K562 (cell line): Measurements from ENCODE around the gene CGGBP1. TPM values are rescaled to one million over a fixed set of nuclear protein-coding genes. Genes with fewer than 3 reads are reported as not detected.

ENCODE experiments used
- CEBPG ChIP-seq, 3 experiments: fragments of 200-800 bp in 1 of 3; sonication (Bioruptor generic) in 1 of 3; sonication (generic) in 1 of 3; formaldehyde crosslinking in 1 of 3; IDR thresholded peaks in 2 of 3; conservative IDR thresholded peaks in 1 of 3; 2 replicates each; pipeline versions ENCODE4 v1.6.1 to v1.8.0; 2016 to 2022; ENCODE audit warnings: missing compliant biosample characterization in 2 of 3, missing genetic modification characterization in 2 of 3, mild to moderate bottlenecking in 1 of 3, missing genetic modification reagents in 1 of 3
- HCFC1 ChIP-seq: IDR thresholded peaks from 2 replicates; pipeline ENCODE4 v1.6.1; 2012; ENCODE audit warnings: low read depth, low read length, improper control_type of control experiment
- HMG20A ChIP-seq: fragments of 450-650 bp; formaldehyde crosslinking; conservative IDR thresholded peaks from 2 replicates; pipeline ENCODE4 v1.4.0; 2020; ENCODE audit warnings: mild to moderate bottlenecking, mixed read lengths
- HNRNPUL1 ChIP-seq: fragments of 200-400 bp; formaldehyde crosslinking; IDR thresholded peaks from 2 replicates; pipeline ENCODE4 v1.6.1; 2017; ENCODE audit warnings: low read length
- RAD21 ChIP-seq, 2 experiments: fragments of 250-450 bp in 1 of 2; fragments of 450-650 bp in 1 of 2; sonication (Bioruptor Pico) in 1 of 2; formaldehyde crosslinking in 1 of 2; IDR thresholded peaks in 1 of 2; conservative IDR thresholded peaks in 1 of 2; 2 replicates each; pipeline versions ENCODE4 v1.4.0 to v1.8.0; 2020 to 2022; ENCODE audit warnings: mild to moderate bottlenecking in 2 of 2, moderate library complexity in 1 of 2
- SMAD4 ChIP-seq: fragments of 250-450 bp; sonication (Bioruptor Pico); conservative IDR thresholded peaks from 2 replicates; pipeline ENCODE4 v1.8.0; 2021; ENCODE audit warnings: inconsistent platforms, mild to moderate bottlenecking, moderate library complexity
- SMC3 ChIP-seq: conservative IDR thresholded peaks from 2 replicates; pipeline ENCODE4 v1.6.1; 2011; ENCODE audit warnings: low read depth, low read length, improper control_type of control experiment; ENCODE audit not compliant: insufficient read depth
- ZBTB8A ChIP-seq: fragments of 450-650 bp; IDR thresholded peaks from 2 replicates; pipeline ENCODE4 v1.6.1; 2018; ENCODE audit warnings: mild to moderate bottlenecking, moderate library complexity; ENCODE audit not compliant: partially characterized antibody
- ZFX ChIP-seq: sonication (generic); formaldehyde crosslinking; IDR thresholded peaks from 2 replicates; pipeline ENCODE4 v1.8.0; 2022; ENCODE audit warnings: mild to moderate bottlenecking, missing genetic modification reagents, moderate library complexity
- ZNF146 ChIP-seq: IDR thresholded peaks from one replicate; pipeline ENCODE4 v1.6.1; 2018; ENCODE audit warnings: missing compliant biosample characterization; ENCODE audit not compliant: unreplicated experiment
- polyA plus RNA-seq, 8 experiments: library from polyadenylated mRNA; depleted of rRNA in 4 of 8; stranded (reverse) in 5 of 8; unstranded in 3 of 8; fragments of >200 nt; fragmentation: Nextera tagmentation in 2 of 8; fragmentation: Illumina TruSeq in 1 of 8; extraction: Ambion mirVana in 2 of 8; extraction: Trizol in 1 of 8; gene quantifications; 2 replicates each; pipeline versions ENCODE4 v1.2.1 to v1.2.3, GENCODE V29; 2011 to 2014; ENCODE audit warnings: inconsistent platforms in 1 of 8, missing spikeins in 1 of 8
- total RNA-seq, 7 experiments: library from RNA; depleted of rRNA in 6 of 7; stranded (reverse); fragments of >200 nt in 6 of 7; fragmentation: Illumina TruSeq in 2 of 7; extraction: Trizol in 2 of 7; gene quantifications; 2 replicates each; pipeline versions ENCODE4 v1.2.1 to v1.2.3, GENCODE V29; 2011 to 2021; ENCODE audit warnings: low replicate concordance in 1 of 7
- TF ChIP-seq, protein P1 (sequence below): fragments of 450-650 bp; formaldehyde crosslinking; IDR thresholded peaks from 2 replicates; pipeline ENCODE4 v1.4.0; 2020; ENCODE audit warnings: mild to moderate bottlenecking, moderate library complexity
- TF ChIP-seq, protein P2 (sequence below), 2 experiments: IDR thresholded peaks; 2 replicates each; pipeline ENCODE4 v1.6.1; 2012; ENCODE audit warnings: improper control_type of control experiment in 2 of 2, low read depth in 2 of 2, low read length in 2 of 2, borderline replicate concordance in 1 of 2
- TF ChIP-seq, protein P3 (sequence below): fragments of 250-450 bp; sonication (Bioruptor Pico); IDR thresholded peaks from 2 replicates; pipeline ENCODE4 v1.5.0; 2022; ENCODE audit warnings: mild to moderate bottlenecking

Gene CGGBP1
- total and polyA plus RNA-seq, 9 of the 15 experiments (the other 6 are each of a cell fraction or from before 2014, with no cell fraction given), result 14.4 to 47.8 (median 37.8) TPM

DNA sequence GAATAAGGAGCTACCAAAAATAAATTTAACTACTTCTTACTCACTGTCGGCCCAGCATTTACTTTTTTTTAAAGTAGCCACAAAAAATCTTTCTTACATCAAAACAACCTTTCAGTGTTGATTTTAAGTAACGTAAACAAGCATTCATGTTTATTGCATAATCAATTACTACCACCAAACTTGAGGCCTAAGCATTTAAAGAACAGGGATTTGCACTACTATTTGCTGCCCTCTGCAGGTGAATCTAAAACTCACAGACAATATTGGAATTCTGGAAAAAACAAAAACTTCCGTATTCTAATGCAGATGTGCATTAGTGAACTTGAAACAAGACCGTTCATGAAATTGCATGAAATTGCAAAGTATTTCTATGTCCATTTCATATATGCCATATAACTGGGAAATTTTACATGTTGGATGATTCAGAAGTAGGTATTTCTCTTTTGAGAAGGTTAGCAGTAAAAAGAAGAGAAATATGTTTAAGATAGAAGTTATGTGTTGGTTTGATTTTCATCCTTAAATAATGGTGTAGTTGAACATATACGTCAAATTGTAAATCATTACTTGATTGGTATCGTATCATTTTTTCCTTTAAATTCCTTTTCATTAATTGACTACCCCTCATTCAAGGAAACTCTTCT lies 55.6 kb downstream of the CGGBP1 start (continued):
- TF ChIP-seq HMG20A, result no peak
- peak; percentile 57 for TF ChIP-seq SMC3
- no peak for TF ChIP-seq ZBTB8A
- TF ChIP-seq SMAD4 (CRISPR knock-in tag), result no peak
- 0 out of 2 replicates have a peak, but pooled peaks have one; percentile 35 for TF ChIP-seq CEBPG (CRISPR knock-in tag; IDR thresholded peaks at IDR 0.05)
- TF ChIP-seq CEBPG (tag; conservative IDR thresholded peaks at IDR 0.05 in 1 of 2, IDR thresholded peaks at IDR 0.05 in 1 of 2), result peak; percentile 90 to 92
- TF ChIP-seq HCFC1, result no peak
- TF ChIP-seq, protein P1, sequence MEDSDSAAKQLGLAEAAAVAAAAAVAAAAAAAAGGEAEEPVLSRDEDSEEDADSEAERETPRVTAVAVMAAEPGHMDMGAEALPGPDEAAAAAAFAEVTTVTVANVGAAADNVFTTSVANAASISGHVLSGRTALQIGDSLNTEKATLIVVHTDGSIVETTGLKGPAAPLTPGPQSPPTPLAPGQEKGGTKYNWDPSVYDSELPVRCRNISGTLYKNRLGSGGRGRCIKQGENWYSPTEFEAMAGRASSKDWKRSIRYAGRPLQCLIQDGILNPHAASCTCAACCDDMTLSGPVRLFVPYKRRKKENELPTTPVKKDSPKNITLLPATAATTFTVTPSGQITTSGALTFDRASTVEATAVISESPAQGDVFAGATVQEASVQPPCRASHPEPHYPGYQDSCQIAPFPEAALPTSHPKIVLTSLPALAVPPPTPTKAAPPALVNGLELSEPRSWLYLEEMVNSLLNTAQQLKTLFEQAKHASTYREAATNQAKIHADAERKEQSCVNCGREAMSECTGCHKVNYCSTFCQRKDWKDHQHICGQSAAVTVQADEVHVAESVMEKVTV, result peak; percentile 54
- TF ChIP-seq RAD21 (CRISPR knock-in tag; conservative IDR thresholded peaks at IDR 0.05 in 1 of 2, IDR thresholded peaks at IDR 0.05 in 1 of 2), result peak; percentile 81 to 91
- TF ChIP-seq, protein P2, sequence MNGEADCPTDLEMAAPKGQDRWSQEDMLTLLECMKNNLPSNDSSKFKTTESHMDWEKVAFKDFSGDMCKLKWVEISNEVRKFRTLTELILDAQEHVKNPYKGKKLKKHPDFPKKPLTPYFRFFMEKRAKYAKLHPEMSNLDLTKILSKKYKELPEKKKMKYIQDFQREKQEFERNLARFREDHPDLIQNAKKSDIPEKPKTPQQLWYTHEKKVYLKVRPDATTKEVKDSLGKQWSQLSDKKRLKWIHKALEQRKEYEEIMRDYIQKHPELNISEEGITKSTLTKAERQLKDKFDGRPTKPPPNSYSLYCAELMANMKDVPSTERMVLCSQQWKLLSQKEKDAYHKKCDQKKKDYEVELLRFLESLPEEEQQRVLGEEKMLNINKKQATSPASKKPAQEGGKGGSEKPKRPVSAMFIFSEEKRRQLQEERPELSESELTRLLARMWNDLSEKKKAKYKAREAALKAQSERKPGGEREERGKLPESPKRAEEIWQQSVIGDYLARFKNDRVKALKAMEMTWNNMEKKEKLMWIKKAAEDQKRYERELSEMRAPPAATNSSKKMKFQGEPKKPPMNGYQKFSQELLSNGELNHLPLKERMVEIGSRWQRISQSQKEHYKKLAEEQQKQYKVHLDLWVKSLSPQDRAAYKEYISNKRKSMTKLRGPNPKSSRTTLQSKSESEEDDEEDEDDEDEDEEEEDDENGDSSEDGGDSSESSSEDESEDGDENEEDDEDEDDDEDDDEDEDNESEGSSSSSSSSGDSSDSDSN (IDR thresholded peaks at IDR 0.05; ENCODE audit: borderline replicate concordance in 1 of 2, low read depth in 2 of 2, low read length in 2 of 2), result no peak
- no peak for TF ChIP-seq ZNF146
- TF ChIP-seq ZFX (CRISPR knock-in tag), result peak; percentile 28; the same call in 1 of the 2 replicates
- TF ChIP-seq HNRNPUL1, result no peak
- TF ChIP-seq, protein P3, sequence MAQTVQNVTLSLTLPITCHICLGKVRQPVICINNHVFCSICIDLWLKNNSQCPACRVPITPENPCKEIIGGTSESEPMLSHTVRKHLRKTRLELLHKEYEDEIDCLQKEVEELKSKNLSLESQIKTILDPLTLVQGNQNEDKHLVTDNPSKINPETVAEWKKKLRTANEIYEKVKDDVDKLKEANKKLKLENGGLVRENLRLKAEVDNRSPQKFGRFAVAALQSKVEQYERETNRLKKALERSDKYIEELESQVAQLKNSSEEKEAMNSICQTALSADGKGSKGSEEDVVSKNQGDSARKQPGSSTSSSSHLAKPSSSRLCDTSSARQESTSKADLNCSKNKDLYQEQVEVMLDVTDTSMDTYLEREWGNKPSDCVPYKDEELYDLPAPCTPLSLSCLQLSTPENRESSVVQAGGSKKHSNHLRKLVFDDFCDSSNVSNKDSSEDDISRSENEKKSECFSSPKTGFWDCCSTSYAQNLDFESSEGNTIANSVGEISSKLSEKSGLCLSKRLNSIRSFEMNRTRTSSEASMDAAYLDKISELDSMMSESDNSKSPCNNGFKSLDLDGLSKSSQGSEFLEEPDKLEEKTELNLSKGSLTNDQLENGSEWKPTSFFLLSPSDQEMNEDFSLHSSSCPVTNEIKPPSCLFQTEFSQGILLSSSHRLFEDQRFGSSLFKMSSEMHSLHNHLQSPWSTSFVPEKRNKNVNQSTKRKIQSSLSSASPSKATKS (CRISPR knock-in tag), result no peak
- TF ChIP-seq, all 486 proteins: peak for 13
